ENCODE measurements around the gene ZNF117. TPM values are rescaled to one million over a fixed set of nuclear protein-coding genes. Genes with fewer than 3 reads are reported as not detected.
"Not testable (repeated sequence)": the region's sequence is repeated elsewhere in the genome, so short reads cannot be mapped to it uniquely, and the experiment has no call there.

ZNF117 gene
- polyA plus RNA-seq, 12 donors = 7.7 to 49.8 (median 19.8) TPM; not detected in 1

GRCh38 chr7:64928252-64929187 lies 62.3 kb downstream of the ZNF117 start:
- not testable (repeated sequence) for DNase-seq

Other genes with a start within 250 kb of the ZNF117 start
- 10 to 100 TPM in 9 of 12 donors, 1 to 10 TPM in 2, not detected in 1; 8.4 to 18.4 (median 14.9) TPM for gene ZNF138, start 196.6 kb downstream of the ZNF117 start, polyA plus RNA-seq (ENCODE audit: insufficient read length in 12 of 12)
- gene ZNF273, start 87.8 kb downstream of the ZNF117 start, polyA plus RNA-seq (ENCODE audit: insufficient read length in 12 of 12) = 1 to 10 TPM in 11 of 12 donors, not detected in 1; 4.1 to 9.6 (median 6.4) TPM
- 10 to 100 TPM in 10 of 12 donors, 1 to 10 TPM in 1, not detected in 1; 7.4 to 35.7 (median 16.4) TPM for gene ERV3-1, start 15.7 kb upstream of the ZNF117 start, polyA plus RNA-seq (ENCODE audit: insufficient read length in 12 of 12)